ENCODE data around the gene ALKAL2. TPM values are rescaled to one million over a fixed set of nuclear protein-coding genes. Genes with fewer than 3 reads are reported as not detected.

Gene ALKAL2
- total RNA-seq, 1 experiment from 2014 or later = not detected

GRCh38 chr2:296354-296753 lies 8.5 kb upstream of the ALKAL2 start:
- no peaks in the 10 kb centered on the region for H3K79me2 ChIP-seq (ENCODE audit: insufficient read depth, low read length)
- no peak overlapping the region for H3K4me2 ChIP-seq (ENCODE audit: low read length)
- no peaks in the 10 kb centered on the region for H3K9me2 ChIP-seq (ENCODE audit: insufficient read depth)
- H3K36me3 ChIP-seq (ENCODE audit: control insufficient read depth in 1 of 2, insufficient read depth in 2 of 2, low read length in 2 of 2) = no peaks in the 10 kb centered on the region
- intact Hi-C loops (cut with micrococcal nuclease) = no loop called here
- CTCF ChIA-PET = no interaction called here
- H3K9ac ChIP-seq (ENCODE audit: low read length) = no peak overlapping the region
- POLR2A ChIA-PET = no interaction called here
- H3K9me3 ChIP-seq (ENCODE audit: control insufficient read depth in 1 of 2, insufficient read depth in 1 of 2, low read depth in 1 of 2, low read length in 2 of 2) = no peaks in the 10 kb centered on the region
- no peaks in the 10 kb centered on the region for H3K27me3 ChIP-seq (ENCODE audit: insufficient read depth, low read length)
- TF ChIP-seq EZH2 (IDR thresholded peaks at IDR 0.05) (no peak), FOSL1 (IDR thresholded peaks at IDR 0.05; ENCODE audit: low read depth) (no peak), SIN3A (IDR thresholded peaks at IDR 0.05; ENCODE audit: low read depth) (no peak), YY1 (IDR thresholded peaks at IDR 0.05; ENCODE audit: extremely low read depth, insufficient replicate concordance, low read depth, low read length) (no peak), POLR2AphosphoS5 (IDR thresholded peaks at IDR 0.05; ENCODE audit: low read depth, low read length) (no peak), ATF3 (IDR thresholded peaks at IDR 0.05) (no peak), SRF (IDR thresholded peaks at IDR 0.05; ENCODE audit: low read depth) (no peak), REST (IDR thresholded peaks at IDR 0.05; ENCODE audit: low read depth) (no peak), JUND (IDR thresholded peaks at IDR 0.05) (no peak), ZFX (IDR thresholded peaks at IDR 0.05) (no peak), CBX3 (IDR thresholded peaks at IDR 0.05; ENCODE audit: low read depth) (no peak), ZBTB33 (IDR thresholded peaks at IDR 0.05; ENCODE audit: extremely low read depth, insufficient replicate concordance, low read length) (no peak), SP1 (IDR thresholded peaks at IDR 0.05; ENCODE audit: low read depth) (no peak), ELF1 (IDR thresholded peaks at IDR 0.05; ENCODE audit: borderline replicate concordance, low read depth) (no peak), EZH2phosphoT487 (IDR thresholded peaks at IDR 0.05; ENCODE audit: borderline replicate concordance) (no peak), ZNF274 (IDR thresholded peaks at IDR 0.05; ENCODE audit: low read depth, low read length) (no peak), CEBPB (IDR thresholded peaks at IDR 0.05; ENCODE audit: low read depth) (no peak), POLR2A (IDR thresholded peaks at IDR 0.05; ENCODE audit: borderline replicate concordance, extremely low read depth, insufficient read depth, insufficient read length) (no peak), MAX (IDR thresholded peaks at IDR 0.05) (no peak)
- BruUV-seq (replicated peaks) = no TSS peak
- ATAC-seq (no peak), DNase-seq (ENCODE audit: low read depth, low spot score) (no peak)
- RAD21 ChIA-PET (ENCODE audit: low non-redundant PET in 1 of 2, low total read pairs in 2 of 2, uncharacterized antibody in 2 of 2, unreplicated experiment in 2 of 2) = no interaction called here
- no peaks in the 10 kb centered on the region for H4K20me1 ChIP-seq (ENCODE audit: insufficient read depth)
- H3K4me3 ChIP-seq (replicated peaks in 1 of 2; ENCODE audit: low read depth in 1 of 2, low read length in 2 of 2) = no peak overlapping the region
- no peaks in the 10 kb centered on the region for H3K4me1 ChIP-seq (ENCODE audit: control insufficient read depth in 1 of 2, insufficient read depth in 2 of 2, low read length in 2 of 2)
- H3K27ac ChIP-seq (ENCODE audit: low read depth, low read length) = no peak overlapping the region
- H2AFZ ChIP-seq (ENCODE audit: low read depth, low read length, poor library complexity, severe bottlenecking) = no peak overlapping the region

Data from HCT116 (cell line).